Measurements from ENCODE around the gene CADM2. TPM values are rescaled to one million over a fixed set of nuclear protein-coding genes. Genes with fewer than 3 reads are reported as not detected.

CADM2 gene
- polyA plus RNA-seq, 1 donor from 2014 or later, result 4.5 TPM

DNA sequence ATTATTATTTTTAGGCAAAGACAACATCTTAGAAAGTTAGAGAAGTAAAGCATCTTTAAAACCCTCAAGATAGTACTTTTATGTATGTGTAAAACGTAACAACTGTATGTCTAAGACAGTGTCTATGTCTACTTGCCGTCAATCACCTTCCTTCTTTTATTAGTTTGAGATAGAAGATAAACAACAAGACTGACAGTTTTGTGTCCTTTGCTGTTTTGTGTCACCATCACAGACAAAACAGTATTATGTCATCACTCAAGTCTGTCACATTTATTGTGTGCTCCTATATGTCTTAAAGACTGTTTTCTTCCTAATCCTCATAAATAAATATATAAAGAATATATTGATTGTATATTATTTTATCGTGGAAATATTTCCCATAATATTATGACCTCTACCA, 908.3 kb downstream of the CADM2 start:
- Histone ChIP-seq H3K9ac (ENCODE audit: low read length) (no peak overlapping the region), H3F3A (ENCODE audit: insufficient read depth, low read length, poor library complexity, severe bottlenecking) (no peaks in the 10 kb centered on the region), H3K9me2 (ENCODE audit: insufficient read depth, low read length) (no peaks in the 10 kb centered on the region), H3K4me3 (ENCODE audit: low read length) (no peak overlapping the region), H3K4me2 (ENCODE audit: low read length) (no peak overlapping the region), H3K9me3 (ENCODE audit: low read length) (no peaks in the 10 kb centered on the region), H2AFZ (ENCODE audit: low read depth, low read length) (no peak overlapping the region), H4K20me1 (ENCODE audit: insufficient read depth) (no peaks in the 10 kb centered on the region), H3K79me2 (replicated peaks; ENCODE audit: insufficient read depth, low read length) (no peaks in the 10 kb centered on the region), H3K27ac (ENCODE audit: low read length) (no peak overlapping the region), H3K36me3 (ENCODE audit: insufficient read depth, low read length) (no peaks in the 10 kb centered on the region), H3K27me3 (ENCODE audit: insufficient read depth, low read depth, low read length) (no peaks in the 10 kb centered on the region)
- TF ChIP-seq EP300 (conservative IDR thresholded peaks at IDR 0.05; ENCODE audit: poor library complexity, severe bottlenecking), result peak; percentile 91
- peak; percentile 91 for TF ChIP-seq POLR2AphosphoS5 (IDR thresholded peaks at IDR 0.05)
- TF ChIP-seq SMC3 (conservative IDR thresholded peaks at IDR 0.05; ENCODE audit: poor library complexity), result no peak

GRCh38 chr3:85875589-85875988, 916.8 kb downstream of the CADM2 start:
- Histone ChIP-seq H3K27me3 (ENCODE audit: insufficient read depth, low read depth, low read length) (no peaks in the 10 kb centered on the region), H4K20me1 (ENCODE audit: insufficient read depth) (no peaks in the 10 kb centered on the region), H3K9ac (ENCODE audit: low read length) (no peak overlapping the region), H3K4me2 (ENCODE audit: low read length) (no peak overlapping the region), H3K9me3 (ENCODE audit: low read length) (no peaks in the 10 kb centered on the region), H3K79me2 (replicated peaks; ENCODE audit: insufficient read depth, low read length) (no peaks in the 10 kb centered on the region), H3K36me3 (ENCODE audit: insufficient read depth, low read length) (no peaks in the 10 kb centered on the region), H3K27ac (ENCODE audit: low read length) (no peak overlapping the region), H2AFZ (ENCODE audit: low read depth, low read length) (no peak overlapping the region), H3F3A (ENCODE audit: insufficient read depth, low read length, poor library complexity, severe bottlenecking) (no peaks in the 10 kb centered on the region), H3K9me2 (ENCODE audit: insufficient read depth, low read length) (no peaks in the 10 kb centered on the region), H3K4me3 (ENCODE audit: low read length) (no peak overlapping the region)
- TF ChIP-seq MXI1 (conservative IDR thresholded peaks at IDR 0.05; ENCODE audit: poor library complexity, severe bottlenecking) (no peak), TAF1 (IDR thresholded peaks at IDR 0.05; ENCODE audit: low read depth) (no peak), CTCF (IDR thresholded peaks at IDR 0.05; ENCODE audit: poor library complexity, severe bottlenecking) (no peak), POLR2AphosphoS5 (IDR thresholded peaks at IDR 0.05) (no peak), RAD21 (conservative IDR thresholded peaks at IDR 0.05) (no peak), EP300 (conservative IDR thresholded peaks at IDR 0.05; ENCODE audit: poor library complexity, severe bottlenecking) (no peak), SMC3 (conservative IDR thresholded peaks at IDR 0.05; ENCODE audit: poor library complexity) (no peak), EZH2 (IDR thresholded peaks at IDR 0.05; ENCODE audit: borderline replicate concordance, insufficient read depth, low read length, poor library complexity, severe bottlenecking) (no peak)
- TF ChIP-seq, protein P1, sequence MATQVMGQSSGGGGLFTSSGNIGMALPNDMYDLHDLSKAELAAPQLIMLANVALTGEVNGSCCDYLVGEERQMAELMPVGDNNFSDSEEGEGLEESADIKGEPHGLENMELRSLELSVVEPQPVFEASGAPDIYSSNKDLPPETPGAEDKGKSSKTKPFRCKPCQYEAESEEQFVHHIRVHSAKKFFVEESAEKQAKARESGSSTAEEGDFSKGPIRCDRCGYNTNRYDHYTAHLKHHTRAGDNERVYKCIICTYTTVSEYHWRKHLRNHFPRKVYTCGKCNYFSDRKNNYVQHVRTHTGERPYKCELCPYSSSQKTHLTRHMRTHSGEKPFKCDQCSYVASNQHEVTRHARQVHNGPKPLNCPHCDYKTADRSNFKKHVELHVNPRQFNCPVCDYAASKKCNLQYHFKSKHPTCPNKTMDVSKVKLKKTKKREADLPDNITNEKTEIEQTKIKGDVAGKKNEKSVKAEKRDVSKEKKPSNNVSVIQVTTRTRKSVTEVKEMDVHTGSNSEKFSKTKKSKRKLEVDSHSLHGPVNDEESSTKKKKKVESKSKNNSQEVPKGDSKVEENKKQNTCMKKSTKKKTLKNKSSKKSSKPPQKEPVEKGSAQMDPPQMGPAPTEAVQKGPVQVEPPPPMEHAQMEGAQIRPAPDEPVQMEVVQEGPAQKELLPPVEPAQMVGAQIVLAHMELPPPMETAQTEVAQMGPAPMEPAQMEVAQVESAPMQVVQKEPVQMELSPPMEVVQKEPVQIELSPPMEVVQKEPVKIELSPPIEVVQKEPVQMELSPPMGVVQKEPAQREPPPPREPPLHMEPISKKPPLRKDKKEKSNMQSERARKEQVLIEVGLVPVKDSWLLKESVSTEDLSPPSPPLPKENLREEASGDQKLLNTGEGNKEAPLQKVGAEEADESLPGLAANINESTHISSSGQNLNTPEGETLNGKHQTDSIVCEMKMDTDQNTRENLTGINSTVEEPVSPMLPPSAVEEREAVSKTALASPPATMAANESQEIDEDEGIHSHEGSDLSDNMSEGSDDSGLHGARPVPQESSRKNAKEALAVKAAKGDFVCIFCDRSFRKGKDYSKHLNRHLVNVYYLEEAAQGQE (IDR thresholded peaks at IDR 0.05; ENCODE audit: borderline replicate concordance), result no peak

GRCh38 chr3:85877631-85878030, 918.8 kb downstream of the CADM2 start:
- H3K27me3 ChIP-seq (ENCODE audit: insufficient read depth, low read depth, low read length), result no peaks in the 10 kb centered on the region
- no peak for TF ChIP-seq MXI1 (conservative IDR thresholded peaks at IDR 0.05; ENCODE audit: poor library complexity, severe bottlenecking)
- no peak for TF ChIP-seq TAF1 (IDR thresholded peaks at IDR 0.05; ENCODE audit: low read depth)
- no peak for TF ChIP-seq RAD21 (conservative IDR thresholded peaks at IDR 0.05)
- TF ChIP-seq CTCF (IDR thresholded peaks at IDR 0.05; ENCODE audit: poor library complexity, severe bottlenecking), result no peak
- TF ChIP-seq EZH2 (IDR thresholded peaks at IDR 0.05; ENCODE audit: borderline replicate concordance, insufficient read depth, low read length, poor library complexity, severe bottlenecking), result no peak
- no peak for TF ChIP-seq POLR2AphosphoS5 (IDR thresholded peaks at IDR 0.05)
- no peak for TF ChIP-seq EP300 (conservative IDR thresholded peaks at IDR 0.05; ENCODE audit: poor library complexity, severe bottlenecking)
- TF ChIP-seq SMC3 (conservative IDR thresholded peaks at IDR 0.05; ENCODE audit: poor library complexity), result no peak
- TF ChIP-seq, protein P1 (IDR thresholded peaks at IDR 0.05; ENCODE audit: borderline replicate concordance), result no peak
- H3K9me2 ChIP-seq (ENCODE audit: insufficient read depth, low read length), result no peaks in the 10 kb centered on the region
- no peak overlapping the region for H3K9ac ChIP-seq (ENCODE audit: low read length)
- H3K27ac ChIP-seq (ENCODE audit: low read length), result no peak overlapping the region
- H3K4me2 ChIP-seq (ENCODE audit: low read length), result no peak overlapping the region
- H3K79me2 ChIP-seq (replicated peaks; ENCODE audit: insufficient read depth, low read length), result no peaks in the 10 kb centered on the region
- no peak overlapping the region for H2AFZ ChIP-seq (ENCODE audit: low read depth, low read length)
- no peaks in the 10 kb centered on the region for H3K36me3 ChIP-seq (ENCODE audit: insufficient read depth, low read length)
- no peaks in the 10 kb centered on the region for H3F3A ChIP-seq (ENCODE audit: insufficient read depth, low read length, poor library complexity, severe bottlenecking)
- H4K20me1 ChIP-seq (ENCODE audit: insufficient read depth), result no peaks in the 10 kb centered on the region
- H3K4me3 ChIP-seq (ENCODE audit: low read length), result no peak overlapping the region
- H3K9me3 ChIP-seq (ENCODE audit: low read length), result no peaks in the 10 kb centered on the region

Measured in neural cell (in vitro differentiated cells).